H9 (cell line): ENCODE data around the gene RNF167. TPM values are rescaled to one million over a fixed set of nuclear protein-coding genes. Genes with fewer than 3 reads are reported as not detected.

Experiments
- DNase-seq: peaks from one replicate; pipeline ENCODE4 v3.0.0-alpha.2; 2017
- H2AFZ ChIP-seq: one replicate; pipeline ENCODE4 v1.6.1; 2013; ENCODE audit warnings: mild to moderate bottlenecking, low read length, control low read depth, moderate library complexity
- H2AK5ac ChIP-seq: 2 replicates; pipeline ENCODE4 v1.6.1; 2013; ENCODE audit warnings: low read length, control low read depth, mixed read lengths; ENCODE audit not compliant: insufficient read length
- H2BK120ac ChIP-seq: one replicate; pipeline ENCODE4 v1.6.1; 2013; ENCODE audit warnings: low read depth, mild to moderate bottlenecking, low read length, control low read depth, inconsistent platforms; ENCODE audit not compliant: poor library complexity, severe bottlenecking
- H2BK12ac ChIP-seq: 2 replicates; pipeline ENCODE4 v1.6.1; 2013; ENCODE audit warnings: low read length, control low read depth, mixed read lengths, low read depth; ENCODE audit not compliant: insufficient read length
- H2BK15ac ChIP-seq: 2 replicates; pipeline ENCODE4 v1.6.1; 2013; ENCODE audit warnings: low read depth, low read length, control low read depth
- H2BK20ac ChIP-seq: one replicate; pipeline ENCODE4 v1.6.1; 2013; ENCODE audit warnings: low read depth, mild to moderate bottlenecking, low read length, control low read depth, inconsistent platforms; ENCODE audit not compliant: poor library complexity, severe bottlenecking
- H2BK5ac ChIP-seq: 2 replicates; pipeline ENCODE4 v1.6.1; 2013; ENCODE audit warnings: low read length, control low read depth, mixed read lengths; ENCODE audit not compliant: insufficient read length
- H3K14ac ChIP-seq: 2 replicates; pipeline ENCODE4 v1.6.1; 2013; ENCODE audit warnings: low read length, control low read depth; ENCODE audit not compliant: insufficient read depth
- H3K18ac ChIP-seq: 2 replicates; pipeline ENCODE4 v1.6.1; 2013; ENCODE audit warnings: low read depth, mild to moderate bottlenecking, mixed read lengths, low read length, control low read depth; ENCODE audit not compliant: insufficient read length
- H3K23ac ChIP-seq: 2 replicates; pipeline ENCODE4 v1.6.1; 2013; ENCODE audit warnings: low read length, control low read depth, mixed read lengths, low read depth; ENCODE audit not compliant: insufficient read length
- H3K23me2 ChIP-seq: 2 replicates; pipeline ENCODE4 v1.6.1; 2013; ENCODE audit warnings: low read depth, mild to moderate bottlenecking, mixed read lengths, low read length, control low read depth; ENCODE audit not compliant: insufficient read length, poor library complexity, severe bottlenecking
- H3K27ac ChIP-seq: 2 replicates; pipeline ENCODE4 v1.5.1; 2013; ENCODE audit warnings: low read length, control low read depth, mixed read lengths, low read depth; ENCODE audit not compliant: insufficient read length
- H3K27me3 ChIP-seq: 2 replicates; pipeline ENCODE4 v1.6.1; 2013; ENCODE audit warnings: low read length, control low read depth, inconsistent platforms; ENCODE audit not compliant: insufficient read depth
- H3K4ac ChIP-seq: 2 replicates; pipeline ENCODE4 v1.6.1; 2013; ENCODE audit warnings: low read depth, mild to moderate bottlenecking, control low read depth, inconsistent platforms, low read length, moderate library complexity
- H3K4me1 ChIP-seq: 2 replicates; pipeline ENCODE4 v1.6.1; 2013; ENCODE audit warnings: low read length, control low read depth, inconsistent platforms; ENCODE audit not compliant: insufficient read depth
- H3K4me2 ChIP-seq: 2 replicates; pipeline ENCODE4 v1.6.1; 2013; ENCODE audit warnings: low read length, control low read depth, mixed read lengths; ENCODE audit not compliant: insufficient read length, insufficient read depth
- H3K56ac ChIP-seq: 2 replicates; pipeline ENCODE4 v1.6.1; 2013; ENCODE audit warnings: low read depth, mild to moderate bottlenecking, mixed read lengths, low read length, control low read depth; ENCODE audit not compliant: insufficient read length
- H3K79me1 ChIP-seq: 2 replicates; pipeline ENCODE4 v1.6.1; 2013; ENCODE audit warnings: low read depth, mild to moderate bottlenecking, moderate library complexity, low read length, control low read depth, inconsistent platforms; ENCODE audit not compliant: insufficient read depth, poor library complexity, severe bottlenecking
- H3K79me2 ChIP-seq: 2 replicates; pipeline ENCODE4 v1.6.1; 2013; ENCODE audit warnings: low read length, control low read depth, inconsistent platforms; ENCODE audit not compliant: insufficient read depth
- H3K9ac ChIP-seq: 2 replicates; pipeline ENCODE4 v1.6.1; 2013; ENCODE audit warnings: low read length, control low read depth, mixed read lengths; ENCODE audit not compliant: insufficient read length; ENCODE audit errors: extremely low read depth
- H3K9me3 ChIP-seq: one replicate; pipeline ENCODE4 v1.6.1; 2013; ENCODE audit warnings: low read depth, low read length, inconsistent platforms; ENCODE audit not compliant: control insufficient read depth
- H3T11ph ChIP-seq: one replicate; pipeline ENCODE4 v1.6.1; 2013; ENCODE audit warnings: mild to moderate bottlenecking, low read length, control low read depth, inconsistent platforms
- H4K20me1 ChIP-seq: one replicate; pipeline ENCODE4 v1.6.1; 2013; ENCODE audit not compliant: control insufficient read depth, insufficient read length, insufficient read depth
- H4K5ac ChIP-seq: 2 replicates; pipeline ENCODE4 v1.6.1; 2013; ENCODE audit warnings: low read depth, mild to moderate bottlenecking, mixed read lengths, low read length, control low read depth; ENCODE audit not compliant: insufficient read length
- H4K8ac ChIP-seq: replicated peaks from 2 replicates; pipeline ENCODE4 v1.6.1; 2013; ENCODE audit warnings: low read length, control low read depth, mixed read lengths, low read depth; ENCODE audit not compliant: insufficient read length
- H4K91ac ChIP-seq: 2 replicates; pipeline ENCODE4 v1.6.1; 2013; ENCODE audit warnings: low read depth, mild to moderate bottlenecking, moderate library complexity, mixed read lengths, low read length, control low read depth; ENCODE audit not compliant: insufficient read length
- H3K27ac Mint-ChIP-seq, 3 experiments: 2 replicates in 2 of 3; 3 replicates in 1 of 3; pipeline ENCODE4 v1.8.0; 2020 to 2021; ENCODE audit warnings: mixed read lengths in 3 of 3, mild to moderate bottlenecking in 1 of 3, moderate library complexity in 1 of 3
- H3K27me3 Mint-ChIP-seq: 2 replicates; pipeline ENCODE4 v1.8.0; 2021; ENCODE audit warnings: low read depth, mild to moderate bottlenecking, moderate library complexity, mixed read lengths
- H3K36me3 Mint-ChIP-seq, 3 experiments: 2 replicates in 2 of 3; 3 replicates in 1 of 3; pipeline ENCODE4 v1.8.0; 2020 to 2021; ENCODE audit warnings: low read depth in 3 of 3, mixed read lengths in 3 of 3; ENCODE audit not compliant: insufficient read depth in 1 of 3
- H3K4me1 Mint-ChIP-seq, 2 experiments: 2 replicates each; pipeline ENCODE4 v1.8.0; 2020; ENCODE audit warnings: mixed read lengths in 2 of 2
- H3K4me3 Mint-ChIP-seq, 2 experiments: 2 replicates in 1 of 2; 3 replicates in 1 of 2; pipeline ENCODE4 v1.8.0; 2020 to 2021; ENCODE audit warnings: mild to moderate bottlenecking in 2 of 2, mixed read lengths in 2 of 2, moderate library complexity in 1 of 2
- H3K9me3 Mint-ChIP-seq, 2 experiments: 2 replicates in 1 of 2; 3 replicates in 1 of 2; pipeline ENCODE4 v1.8.0; 2020; ENCODE audit warnings: mild to moderate bottlenecking in 2 of 2, mixed read lengths in 2 of 2, moderate library complexity in 1 of 2
- CTCF ChIP-seq: fragments of 200-600 bp; sonication (generic); conservative IDR thresholded peaks from 3 replicates; pipeline ENCODE4 v1.8.0; 2021; ENCODE audit warnings: antibody characterized with exemption, mild to moderate bottlenecking
- WGBS: extraction: QIAGEN DNeasy Blood & Tissue Kit; methylation state at CpG from one replicate; pipeline ENCODE4 v1.1.7; 2013; ENCODE audit warnings: missing lambda C conversion rate, low lambda C conversion rate, mixed read lengths; ENCODE audit not compliant: insufficient read length; ENCODE audit errors: extremely low coverage; 5-methylcytosine and 5-hydroxymethylcytosine counted together
- total RNA-seq: library from RNA; stranded (reverse); gene quantifications from 2 replicates; pipeline ENCODE4 v1.2.1, GENCODE V29; 2021

The RNF167 gene
- total RNA-seq, 1 experiment from 2014 or later = 134 TPM

- Histone ChIP-seq H3T11ph (no peak overlapping the region), H2AK5ac (no peak overlapping the region), H4K8ac (no peak overlapping the region), H3K14ac (no peak overlapping the region), H3K27me3 (no peaks in the 10 kb centered on the region), H2BK120ac (no peak overlapping the region), H3K56ac (no peak overlapping the region), H3K27ac (peak overlapping the region; percentile 5), H3K4ac (no peak overlapping the region), H2BK15ac (no peak overlapping the region), H4K91ac (no peak overlapping the region), H3K4me2 (no peak overlapping the region), H3K79me2 (peaks cover 15% of the 10 kb centered on the region; the same call in 1 of the 2 replicates), H2BK12ac (no peak overlapping the region), H3K23ac (no peak overlapping the region), H2AFZ (no peak overlapping the region), H3K23me2 (peaks cover 19% of the 10 kb centered on the region), H4K20me1 (no peaks in the 10 kb centered on the region), H2BK5ac (no peak overlapping the region), H3K9me3 (no peaks in the 10 kb centered on the region), H4K5ac (no peak overlapping the region), H2BK20ac (no peak overlapping the region), H3K79me1 (peaks cover 4% of the 10 kb centered on the region), H3K4me1 (no peaks in the 10 kb centered on the region), H3K18ac (no peak overlapping the region), H3K9ac (no peak overlapping the region)
- Mint-ChIP-seq H3K27me3 (peaks cover 6% of the 10 kb centered on the region), H3K9me3 (peaks cover 0 to 2% of the 10 kb centered on the region in 2 experiments; a peak in 2 of 5 replicates), H3K36me3 (peaks cover 32 to 67% (median 53%) of the 10 kb centered on the region in 3 experiments), H3K27ac (peak overlapping the region; percentile 83 to 92 (median 91); a peak in 5 of 7 replicates), H3K4me3 (peak overlapping the region; percentile 7 to 16; a peak in 3 of 5 replicates), H3K4me1 (peaks cover 28 to 33% of the 10 kb centered on the region in 2 experiments)
- no CpG with 5 or more reads among the region's 8 CpGs for WGBS
- TF ChIP-seq CTCF = no peak
- peak; percentile 44 for DNase-seq
Observed at GRCh38 chr17:4944554-4945175, 4.6 kb downstream of the RNF167 start.
